Kidney epithelial cell (primary cell): ENCODE measurements around the gene CEP162. TPM values are rescaled to one million over a fixed set of nuclear protein-coding genes. Genes with fewer than 3 reads are reported as not detected.
"Not testable (repeated sequence)": the region's sequence is repeated elsewhere in the genome, so short reads cannot be mapped to it uniquely, and the experiment has no call there.

ENCODE experiments used
- DNase-seq: peaks from one replicate; pipeline ENCODE4 v3.0.0-alpha.2; 2010; ENCODE audit warnings: low read depth
- H3K27me3 ChIP-seq: 2 replicates; pipeline ENCODE4 v1.6.0; 2011; ENCODE audit warnings: low read length; ENCODE audit not compliant: control insufficient read depth, insufficient read depth
- H3K36me3 ChIP-seq: 2 replicates; pipeline ENCODE4 v1.5.1; 2011; ENCODE audit warnings: low read length; ENCODE audit not compliant: control insufficient read depth, insufficient read depth
- H3K4me3 ChIP-seq: 2 replicates; pipeline ENCODE4 v1.5.1; 2011; ENCODE audit warnings: low read depth, mild to moderate bottlenecking, control low read depth, low read length
- total RNA-seq: library from RNA; depleted of rRNA; stranded (reverse); fragments of >200 nt; gene quantifications from 2 replicates; pipeline ENCODE4 v1.2.3, GENCODE V29; 2015
- TF ChIP-seq, protein P1 (sequence below): IDR thresholded peaks from 2 replicates; pipeline ENCODE4 v1.5.1; 2011; ENCODE audit warnings: mild to moderate bottlenecking, moderate library complexity, low read length, control low read depth, inconsistent platforms; ENCODE audit not compliant: insufficient read depth, poor library complexity, severe bottlenecking

CEP162 gene
- total RNA-seq, 1 donor from 2014 or later: 6.3 TPM

DNA sequence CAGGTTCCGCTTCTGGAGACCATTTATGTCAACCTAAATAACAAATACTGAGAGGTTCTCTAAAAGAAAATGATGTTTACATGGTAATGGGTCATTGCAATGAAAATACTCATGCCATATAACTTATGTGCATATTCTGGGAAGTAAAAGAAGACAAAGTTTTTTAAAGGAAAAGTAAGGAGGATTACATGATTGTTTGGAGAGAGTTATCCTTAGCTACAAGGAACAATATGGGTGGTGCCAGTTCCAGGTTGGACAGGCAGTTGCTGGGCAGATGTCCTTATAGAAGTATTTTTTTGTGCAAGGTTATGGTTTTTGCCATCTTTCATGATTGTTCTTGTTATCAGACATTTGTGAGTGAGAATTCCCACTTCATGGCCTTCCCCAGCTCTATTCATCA lies 141.4 kb downstream of the CEP162 start:
- DNase-seq: no peak
- Histone ChIP-seq H3K36me3 (no peaks in the 10 kb centered on the region), H3K27me3 (no peaks in the 10 kb centered on the region), H3K4me3 (no peak overlapping the region)
- TF ChIP-seq, protein P1, sequence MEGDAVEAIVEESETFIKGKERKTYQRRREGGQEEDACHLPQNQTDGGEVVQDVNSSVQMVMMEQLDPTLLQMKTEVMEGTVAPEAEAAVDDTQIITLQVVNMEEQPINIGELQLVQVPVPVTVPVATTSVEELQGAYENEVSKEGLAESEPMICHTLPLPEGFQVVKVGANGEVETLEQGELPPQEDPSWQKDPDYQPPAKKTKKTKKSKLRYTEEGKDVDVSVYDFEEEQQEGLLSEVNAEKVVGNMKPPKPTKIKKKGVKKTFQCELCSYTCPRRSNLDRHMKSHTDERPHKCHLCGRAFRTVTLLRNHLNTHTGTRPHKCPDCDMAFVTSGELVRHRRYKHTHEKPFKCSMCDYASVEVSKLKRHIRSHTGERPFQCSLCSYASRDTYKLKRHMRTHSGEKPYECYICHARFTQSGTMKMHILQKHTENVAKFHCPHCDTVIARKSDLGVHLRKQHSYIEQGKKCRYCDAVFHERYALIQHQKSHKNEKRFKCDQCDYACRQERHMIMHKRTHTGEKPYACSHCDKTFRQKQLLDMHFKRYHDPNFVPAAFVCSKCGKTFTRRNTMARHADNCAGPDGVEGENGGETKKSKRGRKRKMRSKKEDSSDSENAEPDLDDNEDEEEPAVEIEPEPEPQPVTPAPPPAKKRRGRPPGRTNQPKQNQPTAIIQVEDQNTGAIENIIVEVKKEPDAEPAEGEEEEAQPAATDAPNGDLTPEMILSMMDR: no peak

DNA sequence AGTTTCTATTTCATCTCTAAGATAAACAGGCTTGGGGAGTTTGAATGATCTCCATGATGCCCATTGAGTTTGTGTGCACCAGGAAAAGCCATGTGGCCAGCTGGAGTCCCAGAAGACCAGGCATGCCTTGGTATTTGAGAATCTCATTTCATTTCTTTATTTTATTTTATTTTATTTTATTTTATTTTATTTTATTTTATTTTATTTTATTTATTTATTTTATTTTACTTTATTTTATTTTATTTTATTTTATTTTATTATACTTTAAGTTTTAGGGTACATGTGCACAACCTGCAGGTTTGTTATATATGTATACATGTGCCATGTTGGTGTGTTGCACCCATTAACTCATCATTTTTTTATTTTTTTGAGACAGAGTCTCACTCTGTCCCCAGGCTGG lies 142.7 kb downstream of the CEP162 start:
- H3K4me3 ChIP-seq, DNase-seq, H3K36me3 ChIP-seq, H3K27me3 ChIP-seq: not testable (repeated sequence)

DNA sequence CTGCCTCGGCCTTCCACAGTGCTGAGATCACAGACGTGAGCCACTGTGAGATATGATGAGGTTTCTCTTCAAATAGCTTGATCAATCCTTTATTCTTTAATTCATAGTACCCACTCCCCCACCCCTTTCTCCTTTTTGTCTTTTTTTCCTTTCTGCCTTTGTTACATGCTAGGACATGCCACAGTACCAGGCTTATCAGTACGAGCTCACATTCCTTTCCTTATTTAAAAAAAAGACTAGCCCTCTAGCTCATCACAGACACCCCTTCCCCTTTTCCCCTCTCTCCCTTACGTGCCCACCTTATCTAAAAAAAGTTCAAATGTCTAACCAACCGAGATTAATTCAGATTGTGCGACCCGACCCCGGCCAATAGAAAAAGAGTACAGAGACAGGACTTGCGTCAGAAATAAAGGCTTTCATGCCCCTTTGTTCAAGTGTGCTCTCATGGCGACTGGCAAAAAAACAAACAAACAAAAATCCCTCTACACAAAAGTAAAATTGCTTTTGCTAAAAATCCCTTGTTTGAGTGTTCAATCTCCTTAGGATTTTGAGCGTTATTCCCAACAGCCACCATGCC lies 144.7 kb downstream of the CEP162 start:
- DNase-seq: no peak
- no peak overlapping the region for H3K4me3 ChIP-seq
- no peaks in the 10 kb centered on the region for H3K27me3 ChIP-seq
- TF ChIP-seq, protein P1: no peak
- no peaks in the 10 kb centered on the region for H3K36me3 ChIP-seq

DNA sequence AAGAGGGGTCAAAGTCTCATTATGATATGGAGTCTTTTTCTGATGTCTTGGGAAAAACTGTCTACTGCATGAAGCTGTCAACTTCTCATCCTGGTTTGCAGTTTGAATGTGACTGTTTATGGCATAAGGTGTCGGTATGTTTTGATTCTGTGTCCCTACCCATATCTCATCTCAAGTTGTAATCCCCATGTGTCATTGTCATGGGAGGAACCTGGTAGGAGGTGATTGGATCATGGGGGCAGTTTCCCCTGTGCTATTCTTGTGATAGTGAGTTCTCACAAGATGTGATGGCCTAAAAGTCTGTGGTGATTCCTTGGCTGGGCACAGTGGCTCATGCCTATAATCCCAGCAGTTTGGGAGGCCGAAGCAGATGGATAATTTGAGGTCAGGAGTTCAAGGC lies 146.2 kb downstream of the CEP162 start:
- Histone ChIP-seq H3K27me3 (no peaks in the 10 kb centered on the region), H3K36me3 (no peaks in the 10 kb centered on the region), H3K4me3 (no peak overlapping the region)
- DNase-seq: no peak
- TF ChIP-seq, protein P1: no peak

DNA sequence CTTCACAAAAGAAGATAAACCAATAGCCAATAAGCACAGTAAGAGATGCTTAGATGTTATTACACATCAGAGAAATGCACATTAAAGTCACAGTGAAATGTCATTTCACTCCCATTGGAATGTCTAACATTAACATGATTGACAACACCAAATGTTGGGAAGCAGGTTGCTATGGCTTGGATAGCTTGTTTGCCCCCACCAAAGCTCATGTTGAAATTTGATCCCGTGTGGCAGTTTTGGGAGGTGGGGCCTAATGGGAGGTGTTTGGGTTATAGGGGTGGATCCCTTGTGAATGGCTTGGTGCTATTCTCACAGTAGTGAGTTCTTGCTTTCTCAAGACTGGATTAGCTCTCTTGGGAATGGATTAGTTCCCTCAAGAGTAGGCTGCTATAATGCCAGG lies 149.1 kb downstream of the CEP162 start:
- Histone ChIP-seq H3K36me3 (no peaks in the 10 kb centered on the region), H3K4me3 (no peak overlapping the region), H3K27me3 (no peaks in the 10 kb centered on the region)
- no peak for DNase-seq
- TF ChIP-seq, protein P1: no peak

DNA sequence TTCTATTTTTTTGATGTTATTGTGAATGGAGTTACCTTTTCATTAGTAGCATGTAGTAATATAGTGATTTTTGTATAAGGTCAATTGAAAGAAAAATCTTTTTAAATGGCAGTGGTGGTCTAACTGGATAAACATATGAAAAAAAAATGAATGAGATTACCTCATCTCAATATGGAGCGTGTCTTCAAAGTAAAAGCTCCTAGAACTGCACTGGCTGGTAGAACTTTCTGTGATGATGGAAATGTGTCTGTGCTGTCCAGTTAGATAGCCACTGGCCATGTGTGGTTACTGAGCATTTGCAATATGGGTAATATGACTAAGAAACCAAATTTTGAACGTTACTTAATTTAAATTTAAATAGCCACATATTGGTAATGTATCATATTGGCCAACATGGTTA lies 149.8 kb downstream of the CEP162 start:
- no peak for DNase-seq
- Histone ChIP-seq H3K36me3 (no peaks in the 10 kb centered on the region), H3K27me3 (no peaks in the 10 kb centered on the region), H3K4me3 (no peak overlapping the region)
- TF ChIP-seq, protein P1: no peak
